Measurements from ENCODE around the gene MLLT11. TPM values are rescaled to one million over a fixed set of nuclear protein-coding genes. Genes with fewer than 3 reads are reported as not detected.

The MLLT11 gene
- total and polyA plus RNA-seq, 2 of the 4 experiments (the other 2 are of a cell fraction): 3.6 to 17.5 TPM

- H2BK15ac ChIP-seq (ENCODE audit: low read depth, low read length): no peak overlapping the region
- no peak overlapping the region for H3K27ac ChIP-seq (ENCODE audit: insufficient read depth, low read length)
- H2AFZ ChIP-seq (replicated peaks; ENCODE audit: low read length, poor library complexity): no peak overlapping the region
- no peak overlapping the region for H3K56ac ChIP-seq (ENCODE audit: extremely low read depth, insufficient read depth, low read length)
- no peak overlapping the region for H3K4ac ChIP-seq (ENCODE audit: low read depth, low read length)
- CTCF ChIA-PET: no interaction called here
- in situ Hi-C loops (cut with MboI; ENCODE audit: low sequenced_read_pairs): loop anchor here (10.0 kb wide), 1 partner anchor 60 kb away; the partner anchor contains the start of gene CERS2
- no peak overlapping the region for H4K5ac ChIP-seq (ENCODE audit: low read depth, low read length)
- H4K8ac ChIP-seq (ENCODE audit: low read depth in 2 of 2, low read length in 2 of 2): no peak overlapping the region
- no peak overlapping the region for H2AK9ac ChIP-seq (replicated peaks; ENCODE audit: low read depth, low read length, poor library complexity)
- H3K9me3 ChIP-seq (ENCODE audit: control insufficient read depth, insufficient read depth, low read length): no peaks in the 10 kb centered on the region
- no peak overlapping the region for H3K9ac ChIP-seq (ENCODE audit: low read depth, low read length)
- POLR2A ChIA-PET (ENCODE audit: unreplicated experiment): no interaction called here
- dilution Hi-C loops (cut with HindIII; ENCODE audit: low sequenced_read_pairs, unreplicated experiment): no loop called here
- no peak overlapping the region for H2AK5ac ChIP-seq (ENCODE audit: low read depth, low read length)
- intact Hi-C loops (cut with micrococcal nuclease): no loop called here
- no peak overlapping the region for H3K14ac ChIP-seq (replicated peaks; ENCODE audit: low read depth, low read length)
- no peak overlapping the region for H2BK5ac ChIP-seq (ENCODE audit: low read depth, low read length, poor library complexity, severe bottlenecking)
- no peak overlapping the region for H2BK120ac ChIP-seq (ENCODE audit: low read depth, low read length)
- WGBS, 2 experiments (ENCODE audit: extremely low coverage in 2 of 2, insufficient read length in 1 of 2): no CpG with 5 or more reads among the region's 3 CpGs
- H3K9me1 ChIP-seq (ENCODE audit: insufficient read depth, low read length): no peaks in the 10 kb centered on the region
- no peak for ATAC-seq (ENCODE audit: low read depth)
- no peaks in the 10 kb centered on the region for H3K27me3 ChIP-seq (ENCODE audit: control insufficient read depth, insufficient read depth, low read length)
- no peaks in the 10 kb centered on the region for H4K20me1 ChIP-seq (ENCODE audit: insufficient read depth, low read length)
- no peak overlapping the region for H3K4me3 ChIP-seq (ENCODE audit: insufficient read depth, low read depth, low read length)
- H2BK20ac ChIP-seq (ENCODE audit: low read depth, low read length): no peak overlapping the region
- no peak overlapping the region for H3K4me2 ChIP-seq (ENCODE audit: low read depth, low read length)
- no peak overlapping the region for H3K23ac ChIP-seq (ENCODE audit: low read depth, low read length)
- BruUV-seq (replicated peaks): no TSS peak
- no peaks in the 10 kb centered on the region for H3K4me1 ChIP-seq (ENCODE audit: control insufficient read depth, insufficient read depth, low read length)
- no peak overlapping the region for H4K91ac ChIP-seq (ENCODE audit: insufficient read depth, low read depth, low read length)
- H3K36me3 ChIP-seq (ENCODE audit: control insufficient read depth, insufficient read depth, low read length): peaks cover 20% of the 10 kb centered on the region
- no peak overlapping the region for H3K18ac ChIP-seq (ENCODE audit: low read depth, low read length)
- TF ChIP-seq ELK1 (IDR thresholded peaks at IDR 0.05; ENCODE audit: borderline replicate concordance, low read depth, low read length) (no peak), CHD1 (IDR thresholded peaks at IDR 0.05; ENCODE audit: low read depth, low read length) (no peak), MAZ (IDR thresholded peaks at IDR 0.05; ENCODE audit: borderline replicate concordance, low read depth, low read length) (no peak), CEBPB (IDR thresholded peaks at IDR 0.05; ENCODE audit: low read depth, low read length) (no peak), NFE2L2 (IDR thresholded peaks at IDR 0.05; ENCODE audit: low read depth, low read length) (no peak), BHLHE40 (IDR thresholded peaks at IDR 0.05; ENCODE audit: low read depth, low read length) (no peak), POLR2A (IDR thresholded peaks at IDR 0.05; ENCODE audit: low read depth, low read length) (no peak), CTCF (conservative IDR thresholded peaks at IDR 0.05; ENCODE audit: low read depth, low read length) (no peak), RFX5 (IDR thresholded peaks at IDR 0.05; ENCODE audit: low read depth, low read length) (no peak), MXI1 (IDR thresholded peaks at IDR 0.05; ENCODE audit: borderline replicate concordance, low read depth, low read length) (no peak), FOS (IDR thresholded peaks at IDR 0.05; ENCODE audit: low read depth, low read length) (no peak)
- DNase-seq: no peak
- no peaks in the 10 kb centered on the region for H3K79me1 ChIP-seq (ENCODE audit: low read depth in 1 of 2, low read length in 2 of 2)
These were observed 25.0 kb upstream of the MLLT11 start for GRCh38 chr1:151035167-151035566.

All from IMR-90 (cell line).